ENCODE results near the gene CCND2.

The CCND2 gene

DNA sequence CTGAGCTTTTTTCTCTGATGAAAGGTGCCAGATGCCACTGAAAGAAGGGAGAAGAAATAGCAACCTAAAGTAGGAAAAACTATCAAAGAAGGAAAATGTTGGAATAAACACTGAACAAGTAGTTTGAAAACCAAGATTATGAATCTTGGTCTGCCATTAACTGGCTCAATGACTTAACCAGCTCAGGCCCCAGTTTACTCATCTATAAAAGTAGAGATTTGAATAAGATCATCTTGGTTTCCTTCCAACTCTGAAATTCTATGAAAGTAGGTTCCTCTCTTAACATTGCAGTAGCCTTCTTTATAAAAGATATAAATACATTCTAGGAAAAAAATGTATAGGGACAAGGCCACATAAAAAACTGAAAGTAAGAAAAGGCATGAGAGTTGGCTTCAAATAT lies 16.1 kb upstream of the CCND2 start:
- no peak for DNase-seq

DNA sequence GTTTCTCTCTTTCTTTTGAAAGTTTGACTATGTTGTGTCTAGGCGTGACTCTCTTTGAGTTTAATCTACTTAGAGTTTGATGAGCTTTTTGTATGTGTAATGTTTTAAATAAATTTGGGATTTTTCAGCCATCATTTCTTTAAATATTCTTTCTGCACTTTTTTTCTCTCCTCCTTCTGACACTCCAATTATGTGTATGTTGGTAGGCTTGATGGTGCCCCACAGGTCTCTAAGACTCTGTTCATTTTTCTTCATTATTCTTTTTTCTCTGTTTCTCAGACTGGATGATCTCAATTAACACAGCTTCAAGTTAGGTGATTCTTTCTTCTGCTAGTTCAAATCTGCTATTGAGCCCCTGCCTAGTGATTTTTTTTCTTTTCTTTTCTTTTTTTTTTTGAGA lies 14.5 kb upstream of the CCND2 start:
- DNase-seq: no peak

DNA sequence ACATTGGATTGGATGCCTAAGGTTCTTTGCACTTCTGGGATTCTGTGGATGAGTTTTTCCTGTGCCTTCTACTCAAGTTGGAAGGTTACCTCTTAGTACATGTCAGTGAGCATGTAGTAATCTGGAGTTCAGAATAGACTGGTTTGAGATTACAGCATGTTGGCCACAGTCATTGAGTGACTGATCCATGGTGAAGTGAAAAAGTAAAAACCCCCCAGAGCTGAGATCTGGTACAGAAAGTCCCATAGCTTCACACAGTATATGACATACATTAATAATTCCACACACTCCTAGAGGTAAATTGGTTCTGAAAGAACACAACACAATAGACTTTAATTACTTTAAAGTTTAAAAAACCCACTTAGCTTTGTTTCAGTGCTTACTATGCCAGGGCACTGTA lies 11.9 kb upstream of the CCND2 start:
- DNase-seq: no peak

DNA sequence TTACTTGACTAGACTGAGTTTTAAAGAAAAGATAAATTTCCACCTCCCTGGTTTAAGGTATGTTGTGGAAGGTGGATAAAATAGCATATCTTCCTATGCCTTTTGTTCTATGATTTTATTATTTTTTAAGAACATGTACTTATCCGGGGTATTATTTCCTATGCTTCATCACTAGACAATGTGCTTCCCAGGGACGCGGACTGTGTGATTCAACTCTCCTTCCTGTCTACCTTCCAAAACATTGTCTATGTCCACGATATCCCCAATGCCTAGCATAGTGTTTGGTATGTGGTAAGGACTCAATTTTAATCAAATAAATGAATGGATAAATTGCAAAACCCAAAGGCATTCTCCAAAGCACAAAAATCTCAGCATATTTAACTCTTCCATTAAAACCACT lies 8.3 kb upstream of the CCND2 start:
- DNase-seq: no peak

DNA sequence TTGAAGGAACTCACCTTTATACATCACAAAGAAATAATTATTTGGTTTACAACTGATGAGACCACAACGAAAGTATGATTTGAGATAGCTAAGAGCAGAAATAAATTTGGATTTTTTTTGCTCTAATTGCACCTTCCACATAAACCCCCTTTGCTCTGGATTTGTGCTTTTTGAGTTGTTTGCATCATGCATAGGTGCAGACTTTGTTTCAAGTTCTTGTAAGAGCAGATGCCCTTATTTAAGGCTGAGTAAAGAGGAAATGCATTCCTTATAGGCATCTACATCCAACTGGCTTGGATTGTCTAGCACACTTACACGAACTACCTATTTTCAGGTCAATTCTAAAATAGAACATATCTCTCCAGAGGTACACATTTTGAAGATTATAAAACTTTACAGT lies 6.6 kb upstream of the CCND2 start:
- no peak for DNase-seq

DNA sequence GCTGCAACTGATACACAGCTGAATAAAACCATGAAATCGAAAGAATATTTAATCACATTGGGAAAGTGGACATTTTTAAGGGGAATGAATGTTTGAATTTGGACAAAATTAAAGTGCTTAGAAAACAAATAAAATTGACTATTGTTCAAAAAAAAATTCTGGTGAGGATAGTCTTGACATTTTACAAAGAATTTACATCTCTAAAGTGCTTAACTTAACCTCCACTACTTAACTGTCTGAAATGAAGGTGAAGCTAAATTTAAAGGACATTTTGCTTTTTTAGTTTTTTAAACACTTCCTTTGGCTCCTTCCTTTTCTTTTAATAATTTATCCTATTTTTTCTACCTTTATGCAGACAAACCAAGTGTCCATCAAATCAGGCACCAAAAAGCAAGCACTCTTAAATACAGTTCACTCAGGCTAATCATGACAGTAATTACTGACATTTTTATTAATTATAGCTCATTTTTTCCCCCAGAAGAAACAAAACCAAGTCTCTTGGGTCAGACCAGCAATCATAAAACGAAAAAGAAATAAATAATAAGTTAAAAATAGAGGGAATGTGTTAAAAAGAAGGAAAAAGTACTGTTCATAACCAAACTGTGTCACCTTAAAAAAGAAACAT lies 5.7 kb upstream of the CCND2 start:
- no peak for DNase-seq

DNA sequence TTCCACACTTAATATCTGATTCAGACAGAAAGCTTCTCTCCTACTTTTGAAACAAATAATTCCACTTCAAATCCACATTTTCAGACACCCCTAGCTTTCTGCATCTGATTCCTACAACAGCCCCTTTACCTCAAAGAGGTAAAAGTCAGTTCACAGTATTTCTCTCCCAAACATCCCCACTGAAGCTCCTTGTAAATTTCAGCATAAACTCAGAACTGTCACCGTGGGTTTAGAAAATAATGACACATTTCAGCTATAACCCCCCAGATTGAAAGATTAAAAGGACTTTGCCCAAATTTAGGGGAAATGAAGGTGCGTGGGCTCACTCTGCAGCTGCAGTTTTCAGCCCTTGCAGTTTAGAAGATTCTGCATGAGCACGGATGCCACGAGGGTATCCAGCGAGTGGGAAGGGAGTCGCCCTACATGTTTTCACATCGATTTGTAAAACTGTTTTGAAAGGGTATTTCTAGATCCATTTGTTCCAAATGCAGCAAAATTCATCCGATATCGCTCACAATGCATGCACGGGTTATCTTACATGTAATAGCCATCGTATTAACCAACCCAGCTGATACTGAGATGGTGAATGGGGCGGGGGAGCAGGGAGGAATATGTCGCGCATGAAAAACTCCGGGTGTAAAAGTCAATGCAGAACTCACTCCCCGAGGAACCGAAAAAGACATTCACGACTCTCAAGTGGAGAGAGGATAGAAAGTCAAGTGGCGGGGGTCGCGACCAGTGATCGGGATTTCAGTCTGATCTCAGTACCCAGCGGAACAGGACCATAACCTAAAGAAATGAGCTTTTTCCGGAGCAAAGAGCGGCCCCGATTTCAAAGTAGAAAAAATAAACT lies 5.0 kb upstream of the CCND2 start:
- DNase-seq: no peak

DNA sequence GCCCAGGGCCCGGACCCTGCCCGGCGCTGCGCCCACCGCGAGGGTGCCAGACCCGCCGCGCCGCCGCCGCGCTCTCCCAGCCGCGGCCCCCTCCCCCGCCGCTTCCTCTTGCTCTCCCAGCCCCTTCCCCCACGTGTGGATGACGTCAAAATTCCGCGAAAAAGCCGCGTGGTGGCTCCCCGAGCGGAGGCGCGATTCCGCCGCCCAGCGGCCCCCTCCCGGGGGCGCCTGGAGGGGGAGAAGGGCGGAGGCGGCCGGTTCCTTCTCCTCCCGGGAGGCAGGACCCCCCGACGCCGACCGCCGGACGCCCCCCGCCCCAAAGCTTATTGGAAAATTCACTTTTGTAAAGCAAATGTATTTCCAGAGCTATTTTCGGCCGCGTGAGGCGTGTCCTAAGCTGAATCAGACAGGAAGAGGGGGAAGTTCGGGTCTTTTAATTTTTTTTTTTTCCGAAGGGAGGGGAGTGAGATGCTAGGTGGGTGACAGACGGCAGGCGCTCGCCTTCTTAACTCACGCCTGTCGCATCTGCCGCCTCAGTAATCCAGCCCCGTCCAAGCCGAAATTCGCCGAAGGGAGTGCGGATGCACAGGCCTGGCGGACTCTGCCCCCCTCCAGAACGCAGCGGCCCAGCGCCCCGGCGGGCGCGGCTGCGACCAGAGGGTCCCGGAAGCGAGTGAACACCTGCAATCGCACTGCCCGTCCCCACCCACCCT lies 4.1 kb upstream of the CCND2 start:
- no peak for DNase-seq

DNA sequence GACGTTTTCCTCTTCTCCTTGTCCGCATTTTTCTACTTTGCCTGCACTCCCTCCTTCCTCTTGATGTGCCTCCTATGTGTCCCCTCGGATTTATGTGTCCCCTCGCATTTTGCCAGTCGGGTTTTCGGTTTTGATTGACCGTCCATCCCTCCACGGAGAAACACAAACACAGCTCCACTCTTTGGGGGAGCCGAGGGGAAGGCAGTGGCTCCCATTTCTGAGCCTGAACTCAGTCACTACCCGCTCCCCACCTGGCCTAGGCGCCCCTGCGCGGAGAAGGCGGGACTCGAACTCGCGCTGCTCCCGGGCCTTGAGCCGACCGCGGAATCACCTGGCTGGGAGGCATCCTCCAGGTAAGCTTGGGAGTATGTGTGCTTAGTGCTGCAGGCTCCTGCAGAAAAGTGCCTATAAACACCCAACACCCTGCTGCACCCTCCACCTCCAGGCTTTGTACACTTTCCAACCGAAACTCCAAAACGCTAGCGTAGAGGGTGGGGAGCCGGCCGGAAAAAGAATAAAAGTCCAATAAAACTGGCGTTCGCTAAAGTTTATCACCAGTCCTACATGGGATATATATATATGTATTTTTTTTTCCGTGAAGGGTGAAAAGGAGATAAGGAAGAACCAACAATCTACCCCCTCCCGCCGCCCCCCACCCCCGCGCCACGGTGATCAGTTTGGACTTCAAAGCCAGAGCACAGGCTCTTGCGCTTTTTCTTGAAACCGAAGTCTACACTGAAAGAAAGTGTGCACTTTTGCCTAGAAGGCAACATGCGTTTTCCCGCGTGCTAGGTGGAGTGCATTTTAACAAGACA lies 3.3 kb upstream of the CCND2 start:
- DNase-seq: no peak

DNA sequence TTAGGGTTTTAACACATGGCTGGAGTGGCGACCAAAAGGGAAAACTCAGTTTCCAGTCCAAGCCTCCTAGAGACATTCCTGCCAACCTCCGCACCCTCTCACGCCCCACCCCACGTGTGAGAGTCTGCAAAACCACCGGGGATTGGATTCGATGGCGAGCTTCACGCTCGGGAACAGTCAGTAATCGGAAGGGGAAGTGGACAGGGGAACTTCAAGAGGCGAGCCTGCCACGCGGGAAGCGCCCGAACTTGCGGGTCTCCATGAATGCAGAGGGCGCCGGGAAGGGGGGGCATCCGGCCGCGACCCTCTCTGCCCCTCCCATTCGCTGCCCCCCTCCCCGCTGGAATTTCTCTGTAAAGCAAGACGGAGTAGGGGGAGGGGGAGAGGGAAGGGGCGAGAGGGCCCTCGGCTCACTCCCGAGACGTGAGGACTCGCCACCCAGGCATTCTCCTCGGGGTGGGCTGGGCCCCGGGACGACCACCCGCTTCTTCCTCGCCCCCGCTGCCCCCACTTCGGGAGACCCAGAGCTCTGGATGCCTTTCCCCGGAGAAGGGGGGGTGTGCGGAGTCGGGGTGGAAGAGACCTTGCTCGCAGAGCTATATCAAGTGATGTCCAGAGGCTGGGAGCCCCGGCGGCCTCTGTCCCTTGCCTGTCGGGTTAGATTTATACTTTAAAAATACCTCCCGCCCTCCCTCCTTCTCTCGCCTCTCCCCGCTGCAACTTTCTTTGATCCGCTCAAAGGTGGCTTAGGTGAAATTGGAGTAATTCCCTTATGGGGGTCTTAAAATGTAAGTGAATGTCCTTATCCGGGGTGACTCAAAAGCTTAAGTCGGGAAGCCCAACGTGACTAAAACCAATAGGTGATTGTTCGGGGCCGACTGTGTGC lies 2.5 kb upstream of the CCND2 start:
- DNase-seq: no peak

DNA sequence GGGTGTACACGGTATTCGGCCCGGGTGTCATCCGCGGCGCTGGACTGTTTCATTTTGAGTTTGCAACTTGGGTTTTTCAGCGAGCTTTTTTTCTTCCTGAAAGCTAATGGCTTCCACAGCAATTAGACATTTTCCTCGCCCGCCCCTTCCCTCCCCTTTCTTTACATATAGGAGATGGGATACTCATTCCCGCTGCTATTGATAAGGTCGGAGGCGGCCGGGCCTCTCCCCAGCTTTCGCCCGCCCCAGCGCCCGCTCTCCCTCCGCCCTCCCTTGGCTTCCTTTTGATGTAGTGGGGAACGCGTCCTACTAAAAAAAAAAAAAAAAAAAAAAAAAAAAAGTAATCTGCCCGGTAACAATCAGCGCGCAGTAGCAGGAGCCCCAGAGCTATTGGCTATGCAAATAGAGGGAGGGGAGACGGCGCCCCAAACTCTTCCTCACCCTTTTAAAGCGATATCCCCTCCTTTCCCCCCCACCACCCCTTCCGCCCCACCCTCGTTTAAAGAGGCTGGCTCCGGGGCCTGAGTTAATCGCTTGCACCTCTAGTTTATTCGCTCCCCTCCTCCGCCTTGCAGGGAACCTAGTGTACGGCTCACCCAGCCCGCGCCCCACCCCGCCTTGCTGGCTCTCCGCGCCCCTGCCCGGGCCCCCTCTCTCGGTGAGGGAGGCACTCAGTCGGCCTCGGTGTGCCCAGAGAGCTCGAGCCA lies 1.7 kb upstream of the CCND2 start:
- no peak for DNase-seq

DNA sequence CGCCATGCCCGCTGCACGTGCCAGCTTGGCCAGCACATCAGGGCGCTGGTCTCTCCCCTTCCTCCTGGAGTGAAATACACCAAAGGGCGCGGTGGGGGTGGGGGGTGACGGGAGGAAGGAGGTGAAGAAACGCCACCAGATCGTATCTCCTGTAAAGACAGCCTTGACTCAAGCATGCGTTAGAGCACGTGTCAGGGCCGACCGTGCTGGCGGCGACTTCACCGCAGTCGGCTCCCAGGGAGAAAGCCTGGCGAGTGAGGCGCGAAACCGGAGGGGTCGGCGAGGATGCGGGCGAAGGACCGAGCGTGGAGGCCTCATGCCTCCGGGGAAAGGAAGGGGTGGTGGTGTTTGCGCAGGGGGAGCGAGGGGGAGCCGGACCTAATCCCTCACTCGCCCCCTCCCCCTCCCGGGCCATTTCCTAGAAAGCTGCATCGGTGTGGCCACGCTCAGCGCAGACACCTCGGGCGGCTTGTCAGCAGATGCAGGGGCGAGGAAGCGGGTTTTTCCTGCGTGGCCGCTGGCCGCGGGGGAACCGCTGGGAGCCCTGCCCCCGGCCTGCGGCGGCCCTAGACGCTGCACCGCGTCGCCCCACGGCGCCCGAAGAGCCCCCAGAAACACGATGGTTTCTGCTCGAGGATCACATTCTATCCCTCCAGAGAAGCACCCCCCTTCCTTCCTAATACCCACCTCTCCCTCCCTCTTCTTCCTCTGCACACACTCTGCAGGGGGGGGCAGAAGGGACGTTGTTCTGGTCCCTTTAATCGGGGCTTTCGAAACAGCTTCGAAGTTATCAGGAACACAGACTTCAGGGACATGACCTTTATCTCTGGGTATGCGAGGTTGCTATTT lies 914 bp upstream of the CCND2 start:
- no peak for DNase-seq

DNA sequence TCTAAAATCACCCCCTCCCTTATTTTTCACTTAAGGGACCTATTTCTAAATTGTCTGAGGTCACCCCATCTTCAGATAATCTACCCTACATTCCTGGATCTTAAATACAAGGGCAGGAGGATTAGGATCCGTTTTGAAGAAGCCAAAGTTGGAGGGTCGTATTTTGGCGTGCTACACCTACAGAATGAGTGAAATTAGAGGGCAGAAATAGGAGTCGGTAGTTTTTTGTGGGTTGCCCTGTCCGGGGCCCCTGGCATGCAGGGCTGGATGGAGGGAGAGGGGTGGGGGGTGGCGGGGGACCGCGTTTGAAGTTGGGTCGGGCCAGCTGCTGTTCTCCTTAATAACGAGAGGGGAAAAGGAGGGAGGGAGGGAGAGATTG lies 300 bp upstream of the CCND2 start:
- no peak for DNase-seq

DNA sequence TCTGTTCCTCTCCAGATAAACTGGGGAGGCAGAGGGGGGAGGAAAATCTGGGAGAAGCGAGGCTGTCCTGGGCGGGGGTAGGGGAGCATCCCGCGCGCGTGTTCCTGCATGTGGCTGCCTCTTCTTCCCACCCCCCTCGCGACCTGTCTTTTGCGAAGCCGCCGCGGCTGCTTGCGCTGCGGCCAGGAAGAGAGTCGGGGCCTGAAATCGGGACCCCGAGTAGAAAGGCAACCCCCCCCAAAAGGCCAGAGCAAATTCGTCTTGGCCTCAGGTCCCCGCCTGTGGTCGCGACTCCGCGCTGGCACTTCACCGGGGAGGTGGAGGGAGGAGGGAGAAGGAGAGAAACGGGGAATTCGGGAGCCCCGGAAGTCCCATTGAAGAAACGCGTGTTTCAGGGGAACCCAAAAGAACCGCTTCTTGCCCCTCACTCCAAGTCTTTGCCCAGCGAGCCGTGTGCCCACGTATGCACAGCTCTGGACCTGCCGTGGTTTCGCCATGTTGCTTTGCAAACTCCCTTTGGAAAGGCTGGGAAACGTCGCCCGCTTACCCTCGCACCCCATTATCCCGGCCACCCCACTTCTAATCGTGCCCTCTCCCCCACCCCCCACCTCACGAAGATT lies 944 bp downstream of the CCND2 start:
- DNase-seq: no peak

DNA sequence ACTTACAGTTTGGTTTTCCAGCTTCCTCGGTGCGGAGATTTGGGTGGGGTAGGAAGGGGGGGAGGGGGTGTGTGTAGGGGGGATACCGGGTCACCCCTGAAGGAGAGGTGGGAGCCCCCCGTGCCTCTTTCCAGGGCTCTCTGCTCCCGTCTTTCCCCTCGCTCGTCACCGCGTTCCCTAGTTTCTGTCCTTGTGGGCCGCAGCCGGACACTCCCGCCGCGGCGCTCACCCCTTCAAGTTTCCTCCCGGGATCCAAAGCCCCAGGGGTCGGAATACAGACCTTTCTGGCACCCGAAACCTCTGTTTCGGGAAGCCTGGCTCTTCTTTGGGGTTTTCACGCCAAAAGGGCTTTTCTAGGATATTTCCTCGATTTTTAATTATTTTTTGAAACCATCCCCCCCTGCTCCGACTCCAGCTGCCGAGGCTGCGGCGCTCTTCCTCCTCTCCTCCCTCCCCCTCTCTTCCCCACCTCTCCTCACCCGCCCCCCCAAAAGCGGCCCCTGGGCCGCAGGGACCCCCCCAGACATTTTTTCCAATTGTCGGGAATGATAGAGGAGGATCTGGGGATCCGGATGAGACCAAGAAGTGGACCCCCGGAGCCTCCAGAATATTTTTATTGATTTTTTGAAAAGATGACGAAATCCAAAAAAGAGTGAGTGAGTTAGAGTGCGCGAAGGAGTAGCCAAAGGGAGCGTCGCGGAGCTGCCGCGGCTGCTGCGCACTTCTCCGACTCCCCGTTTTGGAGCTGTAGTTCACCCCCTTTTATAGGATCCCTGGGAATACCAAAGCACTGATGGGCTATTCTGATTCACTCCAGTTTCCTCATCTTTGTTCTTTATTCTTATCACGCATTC lies 1.7 kb downstream of the CCND2 start:
- DNase-seq: no peak

DNA sequence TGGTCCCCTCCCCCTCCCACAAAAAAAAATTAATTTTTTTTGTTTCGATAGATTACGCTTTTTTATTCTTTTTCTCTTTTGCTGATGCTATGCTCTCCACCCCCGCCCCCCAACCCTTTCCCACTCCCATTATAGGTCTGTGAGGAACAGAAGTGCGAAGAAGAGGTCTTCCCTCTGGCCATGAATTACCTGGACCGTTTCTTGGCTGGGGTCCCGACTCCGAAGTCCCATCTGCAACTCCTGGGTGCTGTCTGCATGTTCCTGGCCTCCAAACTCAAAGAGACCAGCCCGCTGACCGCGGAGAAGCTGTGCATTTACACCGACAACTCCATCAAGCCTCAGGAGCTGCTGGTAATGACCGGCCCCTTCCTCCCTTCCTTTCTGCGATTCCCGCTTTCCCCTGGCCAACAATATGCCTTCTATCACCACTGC lies 2.3 kb downstream of the CCND2 start:
- DNase-seq: no peak

DNA sequence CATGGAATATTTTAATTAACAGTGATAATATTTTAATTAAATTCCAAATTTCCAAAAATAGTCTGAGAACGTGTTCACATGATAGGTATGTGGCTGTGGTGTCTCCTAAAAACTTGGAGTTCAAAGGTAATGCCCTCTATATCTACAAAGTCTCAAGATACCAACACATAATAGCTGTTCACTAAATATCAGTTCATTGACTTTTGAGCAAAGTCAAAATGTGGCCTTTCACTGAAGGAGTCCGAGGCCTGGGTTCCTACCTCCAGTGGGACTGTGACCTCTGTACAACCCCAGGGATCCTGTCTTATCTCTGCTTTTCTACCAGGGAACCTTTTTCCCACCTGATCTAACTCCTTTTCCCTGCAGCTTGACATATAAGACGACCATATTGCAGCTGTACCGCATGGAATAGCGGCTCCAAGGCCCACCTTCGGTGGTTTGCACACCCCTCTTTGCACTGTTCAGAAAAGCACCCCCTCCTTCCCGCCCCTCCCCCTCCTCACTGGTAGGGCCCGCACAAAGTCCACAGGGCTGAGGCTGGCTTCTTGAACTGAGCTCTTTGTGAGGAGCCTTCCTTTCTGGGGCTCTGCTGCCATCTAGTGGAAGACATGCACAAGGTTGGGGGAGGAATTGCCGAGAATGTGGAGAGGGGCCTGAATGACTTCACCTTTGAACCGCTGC lies 3.1 kb downstream of the CCND2 start:
- DNase-seq: peak; percentile 48

DNA sequence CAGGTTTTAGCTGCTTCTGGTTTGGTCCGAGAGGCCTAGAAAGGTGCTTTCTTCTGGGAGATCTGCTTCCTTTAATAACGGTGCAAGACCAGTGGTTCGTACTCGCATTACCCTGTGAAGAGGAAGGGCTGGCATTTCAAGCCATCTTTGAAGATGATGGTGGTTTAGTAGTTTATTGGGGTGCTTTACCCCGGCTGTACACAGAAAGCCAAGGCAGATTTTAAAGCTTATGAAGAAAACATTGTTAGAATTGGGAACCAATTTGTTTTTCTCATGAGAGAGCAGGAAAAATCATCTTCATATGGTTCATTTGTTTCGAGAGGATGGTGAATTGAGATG lies 3.6 kb downstream of the CCND2 start:
- no peak for DNase-seq

DNA sequence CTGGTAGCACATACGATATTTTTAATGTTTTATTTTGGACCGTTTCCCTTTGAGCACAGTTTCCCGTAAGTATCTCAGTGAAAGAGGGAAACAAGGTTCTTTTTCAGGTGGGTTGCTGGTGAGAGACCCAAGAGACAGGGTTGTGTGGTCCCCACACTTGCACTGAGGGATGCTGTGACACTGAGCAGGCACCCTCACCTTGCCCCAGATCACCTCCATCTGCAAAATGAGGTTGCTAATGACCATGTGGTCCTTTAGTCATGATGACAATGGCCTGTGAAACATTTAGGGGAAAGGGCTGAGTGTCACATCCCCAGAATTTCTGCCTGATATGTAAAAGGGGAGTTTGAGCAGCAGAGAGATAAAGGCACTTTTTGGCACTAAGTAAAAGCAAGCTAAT lies 4.3 kb downstream of the CCND2 start:
- no peak for DNase-seq

Data from DMS153 (cell line).